Glomerular endothelial cell (primary cell): ENCODE results near the gene FAM181A. TPM values are rescaled to one million over a fixed set of nuclear protein-coding genes. Genes with fewer than 3 reads are reported as not detected.

ENCODE experiments used
- DNase-seq: peaks from one replicate; pipeline ENCODE4 v3.0.0-alpha.2; 2011; ENCODE audit warnings: low read depth, low spot score; ENCODE audit errors: extremely low read depth
- total RNA-seq: library from RNA; depleted of rRNA; stranded (reverse); fragments of >200 nt; gene quantifications from 2 replicates; pipeline ENCODE4 v1.2.3, GENCODE V29; 2015

FAM181A gene
- total RNA-seq, 1 donor from 2014 or later = not detected

GRCh38 chr14:93977171-93977570 lies 50.0 kb downstream of the FAM181A start:
- no peak for DNase-seq

DNA sequence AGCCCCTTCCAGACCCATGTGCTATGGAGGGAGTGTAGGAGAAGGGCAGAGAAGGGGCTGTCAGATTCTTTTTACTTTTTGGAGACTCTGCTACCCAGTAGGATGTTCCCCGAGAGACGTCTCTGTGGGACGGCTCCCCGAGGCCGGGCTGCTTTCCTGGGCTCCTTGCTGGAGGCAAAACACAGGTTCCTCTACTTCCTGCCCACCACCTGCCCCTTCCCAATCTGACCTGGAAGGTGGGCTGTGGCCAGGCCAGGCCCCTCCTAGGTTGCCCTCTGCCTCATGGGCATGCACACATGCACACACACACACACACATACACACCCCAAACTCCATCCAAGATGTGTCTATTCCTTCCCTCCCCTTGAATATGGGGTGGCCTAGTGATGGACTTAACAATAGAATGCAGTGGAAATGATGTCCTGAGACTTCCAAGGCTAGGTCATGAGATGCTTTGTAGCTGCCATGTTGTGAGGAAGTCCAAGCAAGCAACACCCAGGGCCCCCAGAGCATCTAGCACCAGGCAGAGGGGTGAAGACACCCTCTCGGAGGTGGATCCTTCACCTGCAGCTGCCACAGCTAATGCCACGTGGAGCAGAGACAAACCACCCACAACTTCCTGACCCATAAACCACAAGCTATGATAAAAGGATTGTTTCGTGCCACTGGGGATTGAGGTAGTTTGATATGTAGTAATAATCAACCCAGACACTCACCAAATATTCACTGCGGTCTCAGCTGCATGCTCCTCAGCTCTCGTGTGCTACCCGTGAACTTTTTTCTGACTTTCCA lies 50.8 kb downstream of the FAM181A start:
- DNase-seq = no peak

DNA sequence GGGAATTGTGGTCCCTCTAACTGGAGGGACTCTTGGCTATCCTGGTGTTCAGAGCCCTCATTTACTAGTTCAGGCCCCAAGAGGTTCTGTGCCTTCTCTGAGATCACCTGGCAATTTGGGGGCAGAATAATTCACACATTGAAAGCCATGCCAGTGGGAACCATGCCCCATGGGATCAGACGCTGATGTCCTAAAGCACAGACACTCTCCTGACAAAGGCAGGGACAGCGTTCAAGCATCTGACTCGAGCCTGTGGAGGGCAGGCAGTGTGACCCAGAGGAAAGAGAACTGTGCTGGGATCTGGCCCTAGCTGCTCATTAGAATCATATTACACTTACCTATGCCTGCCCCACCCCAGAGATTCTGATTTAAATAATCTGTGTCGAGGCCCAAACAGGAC lies 51.6 kb downstream of the FAM181A start:
- no peak for DNase-seq

Other genes with a start within 250 kb of the FAM181A start
- not detected in 2 replicates for gene PRIMA1, start 138.9 kb upstream of the FAM181A start, total RNA-seq
- 0.35 and 0.58 TPM in 2 replicates for gene ASB2, start 49.2 kb downstream of the FAM181A start, total RNA-seq
- not detected in 2 replicates for gene CCDC197, start 70.0 kb downstream of the FAM181A start, total RNA-seq
- 5.7 and 8.2 TPM in 2 replicates for gene OTUB2, start 99.0 kb downstream of the FAM181A start, total RNA-seq
- gene DDX24, start 153.9 kb downstream of the FAM181A start, total RNA-seq = 97.5 and 104 TPM in 2 replicates
- 11.8 and 18.0 TPM in 2 replicates for gene IFI27L1, start 154.0 kb downstream of the FAM181A start, total RNA-seq
- gene IFI27, start 183.4 kb downstream of the FAM181A start, total RNA-seq = 142 and 820 TPM in 2 replicates
- gene IFI27L2, start 202.3 kb downstream of the FAM181A start, total RNA-seq = 27.8 and 33.6 TPM in 2 replicates
- 0.06 and 0.58 TPM in 2 replicates for gene PPP4R4, start 247.0 kb downstream of the FAM181A start, total RNA-seq